ENCODE data around the gene KLF12. TPM values are rescaled to one million over a fixed set of nuclear protein-coding genes. Genes with fewer than 3 reads are reported as not detected.

Gene KLF12
- total RNA-seq, 4 donors from 2014 or later, result 3.2 to 7.6 (median 5.7) TPM

GRCh38 chr13:74103970-74104555 is 30.1 kb downstream of the KLF12 start:
- ATAC-seq (no peak), DNase-seq (no peak)
- intact Hi-C loops (cut with DNase I; ENCODE audit: low total_unique reads), result no loop called here
- Histone ChIP-seq H3K9me3 (no peaks in the 10 kb centered on the region), H3K4me1 (peaks cover 15 to 19% of the 10 kb centered on the region in 2 donors), H3K27ac (no peak overlapping the region), H3K27me3 (no peaks in the 10 kb centered on the region), H3K36me3 (no peaks in the 10 kb centered on the region), H3K4me3 (no peak overlapping the region)
- TF ChIP-seq POLR2A (IDR thresholded peaks at IDR 0.05), result no peak
- TF ChIP-seq, protein P1, sequence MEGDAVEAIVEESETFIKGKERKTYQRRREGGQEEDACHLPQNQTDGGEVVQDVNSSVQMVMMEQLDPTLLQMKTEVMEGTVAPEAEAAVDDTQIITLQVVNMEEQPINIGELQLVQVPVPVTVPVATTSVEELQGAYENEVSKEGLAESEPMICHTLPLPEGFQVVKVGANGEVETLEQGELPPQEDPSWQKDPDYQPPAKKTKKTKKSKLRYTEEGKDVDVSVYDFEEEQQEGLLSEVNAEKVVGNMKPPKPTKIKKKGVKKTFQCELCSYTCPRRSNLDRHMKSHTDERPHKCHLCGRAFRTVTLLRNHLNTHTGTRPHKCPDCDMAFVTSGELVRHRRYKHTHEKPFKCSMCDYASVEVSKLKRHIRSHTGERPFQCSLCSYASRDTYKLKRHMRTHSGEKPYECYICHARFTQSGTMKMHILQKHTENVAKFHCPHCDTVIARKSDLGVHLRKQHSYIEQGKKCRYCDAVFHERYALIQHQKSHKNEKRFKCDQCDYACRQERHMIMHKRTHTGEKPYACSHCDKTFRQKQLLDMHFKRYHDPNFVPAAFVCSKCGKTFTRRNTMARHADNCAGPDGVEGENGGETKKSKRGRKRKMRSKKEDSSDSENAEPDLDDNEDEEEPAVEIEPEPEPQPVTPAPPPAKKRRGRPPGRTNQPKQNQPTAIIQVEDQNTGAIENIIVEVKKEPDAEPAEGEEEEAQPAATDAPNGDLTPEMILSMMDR (IDR thresholded peaks at IDR 0.05 in 4 of 5, conservative IDR thresholded peaks at IDR 0.05 in 1 of 5), result no peak
- in situ Hi-C loops (cut with MboI; ENCODE audit: low sequenced_read_pairs in 4 of 4), result no loop called here

- no peaks in the 10 kb centered on the region for H3K27me3 ChIP-seq
- no peak for ATAC-seq
- H3K4me1 ChIP-seq, result peaks cover 15 to 19% of the 10 kb centered on the region in 2 donors
- no peaks in the 10 kb centered on the region for H3K9me3 ChIP-seq
- no peak for TF ChIP-seq POLR2A (IDR thresholded peaks at IDR 0.05)
- TF ChIP-seq, protein P1 (IDR thresholded peaks at IDR 0.05 in 4 of 5, conservative IDR thresholded peaks at IDR 0.05 in 1 of 5), result no peak
- no peaks in the 10 kb centered on the region for H3K36me3 ChIP-seq
- intact Hi-C loops (cut with DNase I; ENCODE audit: low total_unique reads), result no loop called here
- no peak overlapping the region for H3K4me3 ChIP-seq
- no peak overlapping the region for H3K27ac ChIP-seq
- in situ Hi-C loops (cut with MboI; ENCODE audit: low sequenced_read_pairs in 4 of 4), result no loop called here
- DNase-seq, result no peak
Measured at GRCh38 chr13:74103196-74103595, 31.0 kb downstream of the KLF12 start.

DNA sequence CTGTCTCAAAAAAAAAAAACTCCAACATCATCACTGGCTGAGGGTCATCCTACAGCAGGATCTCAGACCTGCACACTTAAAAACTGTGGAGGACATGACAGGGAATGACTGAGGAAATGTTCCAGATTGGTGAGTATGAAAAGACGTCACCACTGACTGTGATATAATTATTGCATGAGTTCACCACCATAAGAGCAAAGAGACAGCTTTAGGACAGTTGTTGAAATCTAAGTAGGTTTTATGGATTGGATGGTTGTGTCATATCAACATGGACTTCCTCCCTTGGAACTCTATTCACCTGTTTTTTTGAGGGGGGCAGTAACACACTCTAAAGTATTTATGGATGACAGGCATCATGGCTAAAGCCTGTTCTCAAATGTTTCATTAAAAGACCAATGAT is 31.5 kb downstream of the KLF12 start:
- TF ChIP-seq POLR2A (IDR thresholded peaks at IDR 0.05), result no peak
- TF ChIP-seq, protein P1 (IDR thresholded peaks at IDR 0.05 in 4 of 5, conservative IDR thresholded peaks at IDR 0.05 in 1 of 5), result no peak

DNA sequence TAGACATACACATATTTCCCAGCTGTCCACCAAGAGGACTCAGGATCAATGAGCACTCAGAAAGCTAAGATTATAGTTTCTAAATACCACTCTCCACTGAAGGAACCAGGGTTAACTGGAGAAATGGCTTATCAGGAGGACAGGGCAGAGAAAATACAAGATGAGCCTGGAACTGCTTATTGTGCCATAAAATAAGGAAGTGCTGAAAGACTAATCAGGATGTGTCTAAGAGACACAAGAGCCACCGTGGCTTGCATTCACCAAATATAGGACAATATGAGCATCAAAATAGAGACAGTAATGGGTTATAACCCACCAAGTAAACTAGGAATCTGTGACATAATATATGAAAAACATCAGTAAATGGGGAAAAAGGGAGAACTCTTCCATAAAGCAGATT is 32.8 kb downstream of the KLF12 start:
- in situ Hi-C loops (cut with MboI; ENCODE audit: low sequenced_read_pairs in 4 of 4), result no loop called here
- Histone ChIP-seq H3K9me3 (no peaks in the 10 kb centered on the region), H3K27me3 (no peaks in the 10 kb centered on the region), H3K27ac (no peak overlapping the region), H3K4me3 (no peak overlapping the region), H3K4me1 (peaks cover 22 to 29% of the 10 kb centered on the region in 2 donors), H3K36me3 (no peaks in the 10 kb centered on the region)
- TF ChIP-seq, protein P1 (IDR thresholded peaks at IDR 0.05 in 4 of 5, conservative IDR thresholded peaks at IDR 0.05 in 1 of 5), result no peak
- no peak for TF ChIP-seq POLR2A (IDR thresholded peaks at IDR 0.05)
- ATAC-seq (no peak), DNase-seq (no peak)
- intact Hi-C loops (cut with DNase I; ENCODE audit: low total_unique reads), result no loop called here

More for the DNA sequence above, 31.5 kb downstream of the KLF12 start:
- ATAC-seq (peak in 1 of 2 donors; percentile 24), DNase-seq (no peak)
- no peaks in the 10 kb centered on the region for H3K27me3 ChIP-seq
- in situ Hi-C loops (cut with MboI; ENCODE audit: low sequenced_read_pairs in 4 of 4) (no loop called here), intact Hi-C loops (cut with DNase I; ENCODE audit: low total_unique reads) (no loop called here)
- no peak overlapping the region for H3K4me3 ChIP-seq
- H3K9me3 ChIP-seq, result no peaks in the 10 kb centered on the region
- H3K36me3 ChIP-seq, result no peaks in the 10 kb centered on the region
- no peak overlapping the region for H3K27ac ChIP-seq
- peaks cover 15 to 19% of the 10 kb centered on the region in 2 donors for H3K4me1 ChIP-seq

DNA sequence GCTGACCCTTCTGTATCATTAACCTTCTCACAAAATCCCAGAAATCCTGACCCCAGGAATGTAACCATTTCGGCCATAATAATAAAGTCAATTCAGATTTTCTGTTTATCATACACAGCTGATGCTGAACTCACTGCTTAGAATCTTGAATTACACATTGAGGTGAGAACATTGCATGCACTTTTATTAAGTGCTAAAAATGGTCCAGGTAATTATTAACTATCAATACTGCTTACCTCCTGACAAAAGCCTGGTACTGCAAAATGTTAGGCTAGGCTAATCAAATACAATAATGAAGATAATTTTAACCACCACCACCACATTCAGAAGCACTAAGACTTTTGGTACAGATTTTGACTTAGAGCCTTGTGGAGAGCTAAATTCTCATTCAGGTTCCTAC is 36.1 kb downstream of the KLF12 start:
- H3K27me3 ChIP-seq, result no peaks in the 10 kb centered on the region
- no peak for TF ChIP-seq POLR2A (IDR thresholded peaks at IDR 0.05)
- TF ChIP-seq, protein P1 (IDR thresholded peaks at IDR 0.05 in 4 of 5, conservative IDR thresholded peaks at IDR 0.05 in 1 of 5), result no peak
- no peaks in the 10 kb centered on the region for H3K36me3 ChIP-seq
- intact Hi-C loops (cut with DNase I; ENCODE audit: low total_unique reads), result no loop called here
- H3K9me3 ChIP-seq, result no peaks in the 10 kb centered on the region
- H3K4me3 ChIP-seq, result no peak overlapping the region
- ATAC-seq, result no peak
- no peak for DNase-seq
- in situ Hi-C loops (cut with MboI; ENCODE audit: low sequenced_read_pairs in 4 of 4), result no loop called here
- peaks cover 13 to 16% of the 10 kb centered on the region in 2 donors for H3K4me1 ChIP-seq
- H3K27ac ChIP-seq, result no peak overlapping the region

All from gastrocnemius medialis (tissue), 4 donors.